Thymus (tissue), 11 donors: ENCODE results near the gene ANKS1B. TPM values are rescaled to one million over a fixed set of nuclear protein-coding genes. Genes with fewer than 3 reads are reported as not detected.
"Not testable (repeated sequence)": the region's sequence is repeated elsewhere in the genome, so short reads cannot be mapped to it uniquely, and the experiment has no call there.

ENCODE experiments used
- DNase-seq, 9 donors: peaks; one replicate each; pipeline ENCODE4 v3.0.0-alpha.2; 2013; ENCODE audit warnings: low spot score in 9 of 9, low read depth in 6 of 9, missing footprints in 1 of 9
- H3K27ac ChIP-seq, 2 donors: one replicate each; pipeline ENCODE4 v1.5.1; 2013; ENCODE audit warnings: control low read depth in 1 of 2, low read depth in 1 of 2, low read length in 1 of 2, mild to moderate bottlenecking in 1 of 2, moderate library complexity in 1 of 2
- H3K27me3 ChIP-seq, 2 donors: one replicate each; pipeline ENCODE4 v1.5.1; 2013; ENCODE audit warnings: low read length in 1 of 2; ENCODE audit not compliant: control insufficient read depth in 2 of 2, insufficient read depth in 1 of 2
- H3K36me3 ChIP-seq, 2 donors: one replicate each; pipeline ENCODE4 v1.5.1; 2013; ENCODE audit warnings: low read length in 1 of 2, mild to moderate bottlenecking in 1 of 2, moderate library complexity in 1 of 2; ENCODE audit not compliant: control insufficient read depth in 2 of 2, insufficient read depth in 2 of 2
- H3K4me1 ChIP-seq, 2 donors: one replicate each; pipeline ENCODE4 v1.5.1; 2013; ENCODE audit warnings: low read length in 2 of 2; ENCODE audit not compliant: control insufficient read depth in 2 of 2, insufficient read depth in 2 of 2
- H3K4me3 ChIP-seq, 2 donors: one replicate each; pipeline ENCODE4 v1.5.1; 2013; ENCODE audit warnings: low read length in 2 of 2, control low read depth in 1 of 2, mild to moderate bottlenecking in 1 of 2
- H3K9me3 ChIP-seq, 2 donors: one replicate each; pipeline ENCODE4 v1.5.1; 2013; ENCODE audit warnings: low read length in 1 of 2, mild to moderate bottlenecking in 1 of 2; ENCODE audit not compliant: control insufficient read depth in 2 of 2, insufficient read depth in 1 of 2
- WGBS: extraction: QIAGEN DNeasy Blood & Tissue Kit; methylation state at CpG from one replicate; pipeline ENCODE4 v1.1.7; 2013; 5-methylcytosine and 5-hydroxymethylcytosine counted together
- polyA plus RNA-seq: library from polyadenylated mRNA; stranded (reverse); fragments of 200-250 nt; gene quantifications from one replicate; pipeline ENCODE4 v1.2.3, GENCODE V29; 2013
- total RNA-seq: library from RNA; stranded (reverse); fragments of 120-200 nt; gene quantifications from one replicate; pipeline ENCODE4 v1.2.4, GENCODE V29; 2013
- donor health status: healthy.

ANKS1B gene
- total and polyA plus RNA-seq, 2 donors: 3.5 to 4.9 TPM

DNA sequence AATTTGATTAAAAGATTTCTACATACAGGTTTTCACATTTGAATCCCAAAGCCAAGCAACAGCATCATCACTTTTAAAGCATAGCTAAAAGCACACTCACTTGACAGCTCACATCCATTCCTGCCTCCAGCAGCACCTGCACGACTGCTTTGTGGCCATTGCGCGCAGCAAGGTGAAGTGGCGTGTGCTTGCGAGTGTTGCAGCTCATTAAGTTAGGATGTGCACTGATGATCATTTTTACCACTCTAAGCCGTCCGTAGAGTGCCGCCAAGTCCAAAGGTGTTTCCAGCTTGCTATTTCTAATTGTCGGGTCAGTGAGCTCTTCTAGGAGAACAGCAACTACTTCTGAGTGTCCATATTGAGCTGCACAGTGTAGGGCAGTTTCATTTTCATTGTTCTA lies 178.4 kb downstream of the ANKS1B start:
- no peak overlapping the region for H3K27ac ChIP-seq
- WGBS: 96% methylated on average over 9 of the region's 9 CpGs
- H3K4me3 ChIP-seq: no peak overlapping the region
- H3K9me3 ChIP-seq: no peaks in the 10 kb centered on the region
- no peaks in the 10 kb centered on the region for H3K36me3 ChIP-seq
- DNase-seq: no peak
- H3K4me1 ChIP-seq: no peaks in the 10 kb centered on the region
- no peaks in the 10 kb centered on the region for H3K27me3 ChIP-seq

DNA sequence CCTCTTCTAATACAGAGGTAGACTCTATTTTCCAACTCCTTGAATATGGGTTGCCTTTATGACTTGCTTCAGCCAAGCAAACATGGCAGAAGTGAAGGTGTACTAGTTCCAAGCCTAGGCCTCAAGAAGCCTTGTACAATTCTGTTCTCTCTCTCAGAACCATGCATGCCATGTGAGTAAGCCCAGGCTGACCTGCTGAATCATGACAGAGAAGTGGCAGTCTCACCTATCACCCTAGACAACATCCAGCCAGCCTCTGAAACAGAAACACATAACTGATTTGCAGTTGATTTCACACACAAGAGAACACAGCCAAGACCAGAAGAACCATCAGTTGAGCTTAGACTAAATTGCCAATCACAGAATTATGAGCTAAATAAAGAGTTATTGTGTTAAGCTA lies 180.0 kb downstream of the ANKS1B start:
- Histone ChIP-seq H3K9me3 (no peaks in the 10 kb centered on the region), H3K27ac (no peak overlapping the region), H3K4me1 (no peaks in the 10 kb centered on the region), H3K36me3 (no peaks in the 10 kb centered on the region), H3K4me3 (no peak overlapping the region), H3K27me3 (no peaks in the 10 kb centered on the region)
- no peak for DNase-seq

DNA sequence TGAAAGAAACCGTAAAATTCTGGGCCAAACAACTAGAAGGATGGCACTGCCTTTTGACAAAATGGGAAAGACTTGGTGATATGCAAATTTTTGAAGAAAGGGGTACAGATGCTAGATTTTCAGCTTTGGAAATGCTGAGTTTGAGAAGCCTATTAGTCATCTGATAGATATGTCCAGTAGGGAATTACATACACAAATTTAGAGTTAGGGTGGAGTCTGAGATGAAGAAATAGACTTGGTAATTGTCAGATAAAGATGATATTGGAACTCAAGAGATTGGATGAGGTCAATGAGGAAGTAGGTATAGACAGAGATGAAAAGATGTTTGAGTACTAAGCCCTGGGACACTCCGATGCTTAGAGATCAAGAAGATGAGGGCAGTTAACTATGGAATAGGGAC lies 184.1 kb downstream of the ANKS1B start:
- WGBS: 96% methylated on average over 2 of the region's 2 CpGs

DNA sequence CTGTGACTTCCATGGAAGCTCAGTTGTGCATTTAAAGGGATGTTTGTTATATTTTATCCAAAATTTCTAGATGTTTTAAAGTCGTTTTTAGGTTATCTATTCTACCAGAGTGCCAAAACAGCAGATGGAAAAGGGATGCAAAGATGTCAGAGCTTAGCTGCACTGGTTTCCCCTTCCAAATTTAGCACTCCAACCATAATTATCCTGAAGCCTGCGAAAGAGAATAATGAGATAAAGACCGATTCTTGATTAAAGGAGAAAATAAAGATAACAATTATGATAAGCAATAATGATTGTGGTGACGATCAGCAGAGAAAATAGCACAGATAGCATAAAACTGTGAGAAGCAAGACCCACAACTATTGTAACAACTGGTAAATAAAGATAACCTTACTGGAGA lies 186.8 kb downstream of the ANKS1B start:
- not testable (repeated sequence) for H3K4me3 ChIP-seq, DNase-seq, H3K27me3 ChIP-seq, H3K4me1 ChIP-seq, H3K36me3 ChIP-seq, H3K9me3 ChIP-seq, H3K27ac ChIP-seq
- WGBS: 74% methylated on average over 4 of the region's 4 CpGs

More for the DNA sequence above, 184.1 kb downstream of the ANKS1B start:
- Histone ChIP-seq H3K4me1 (no peaks in the 10 kb centered on the region), H3K27ac (no peak overlapping the region), H3K9me3 (no peaks in the 10 kb centered on the region), H3K4me3 (no peak overlapping the region), H3K36me3 (no peaks in the 10 kb centered on the region), H3K27me3 (no peaks in the 10 kb centered on the region)
- DNase-seq: no peak

DNA sequence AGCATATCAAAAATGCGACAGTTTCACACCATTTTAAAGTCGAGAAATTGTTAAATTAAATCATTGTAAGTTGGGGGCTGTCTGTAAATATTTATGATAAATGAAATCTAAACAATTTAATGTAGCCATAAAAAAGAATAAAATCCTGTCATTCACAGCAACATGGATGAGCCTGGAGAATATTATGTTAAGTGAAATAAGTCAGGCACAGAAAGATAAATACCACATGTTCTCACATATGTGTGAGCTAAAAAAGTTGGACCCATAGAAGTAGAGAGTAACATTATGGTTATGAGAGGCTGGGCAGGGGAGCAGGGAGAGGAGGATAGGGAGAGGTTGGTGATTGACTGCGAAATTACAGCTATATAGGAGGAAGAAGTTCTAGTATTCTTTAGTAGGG lies 201.3 kb downstream of the ANKS1B start:
- Histone ChIP-seq H3K27me3 (no peaks in the 10 kb centered on the region), H3K4me3 (no peak overlapping the region), H3K9me3 (peaks cover 0 to 4% of the 10 kb centered on the region in 2 donors), H3K4me1 (no peaks in the 10 kb centered on the region), H3K36me3 (no peaks in the 10 kb centered on the region), H3K27ac (no peak overlapping the region)
- no peak for DNase-seq
- WGBS: 92% methylated on average over 3 of the region's 3 CpGs

DNA sequence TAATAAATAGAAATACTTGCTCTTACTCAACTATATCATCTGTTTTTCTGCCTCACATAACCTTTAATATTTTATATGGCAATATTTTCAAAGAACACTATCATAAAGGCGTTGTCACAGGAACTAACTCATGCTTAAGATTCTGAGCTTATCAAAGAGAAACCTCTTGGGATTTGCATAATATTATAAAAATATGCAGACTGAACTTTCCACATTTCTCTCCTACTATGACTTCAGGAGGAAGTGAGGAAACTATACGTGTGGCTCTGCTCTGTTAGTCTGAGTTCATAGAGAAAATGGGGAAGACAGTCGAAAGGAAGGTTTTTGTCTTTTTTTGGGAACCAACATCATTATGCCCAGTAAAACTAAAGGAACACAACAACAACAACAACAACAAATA lies 212.5 kb downstream of the ANKS1B start:
- no peak overlapping the region for H3K4me3 ChIP-seq
- 29% methylated on average over 3 of the region's 3 CpGs for WGBS
- no peak overlapping the region for H3K27ac ChIP-seq
- no peaks in the 10 kb centered on the region for H3K36me3 ChIP-seq
- no peaks in the 10 kb centered on the region for H3K27me3 ChIP-seq
- H3K9me3 ChIP-seq: no peaks in the 10 kb centered on the region
- H3K4me1 ChIP-seq: no peaks in the 10 kb centered on the region
- DNase-seq: no peak

DNA sequence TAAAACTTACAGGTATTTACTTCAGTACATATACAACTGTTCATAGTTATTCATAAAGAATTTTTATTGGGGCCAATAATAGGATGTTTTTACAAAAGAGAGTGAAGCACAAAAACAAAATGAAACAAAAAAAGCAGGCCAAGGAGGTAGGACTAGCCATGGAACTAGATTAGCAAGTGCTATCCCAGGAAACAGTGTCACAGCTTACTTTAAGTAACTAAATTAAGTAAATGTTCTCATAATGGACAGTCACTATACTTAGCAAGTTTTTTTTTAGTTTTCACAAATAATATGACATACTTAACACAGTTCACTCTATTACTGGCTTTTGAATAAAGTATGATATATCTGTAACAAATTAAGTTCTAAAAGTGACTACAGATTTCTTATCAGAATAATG lies 213.1 kb downstream of the ANKS1B start:
- Histone ChIP-seq H3K4me3 (no peak overlapping the region), H3K36me3 (no peaks in the 10 kb centered on the region), H3K9me3 (no peaks in the 10 kb centered on the region), H3K27ac (no peak overlapping the region), H3K4me1 (no peaks in the 10 kb centered on the region), H3K27me3 (no peaks in the 10 kb centered on the region)
- no peak for DNase-seq

DNA sequence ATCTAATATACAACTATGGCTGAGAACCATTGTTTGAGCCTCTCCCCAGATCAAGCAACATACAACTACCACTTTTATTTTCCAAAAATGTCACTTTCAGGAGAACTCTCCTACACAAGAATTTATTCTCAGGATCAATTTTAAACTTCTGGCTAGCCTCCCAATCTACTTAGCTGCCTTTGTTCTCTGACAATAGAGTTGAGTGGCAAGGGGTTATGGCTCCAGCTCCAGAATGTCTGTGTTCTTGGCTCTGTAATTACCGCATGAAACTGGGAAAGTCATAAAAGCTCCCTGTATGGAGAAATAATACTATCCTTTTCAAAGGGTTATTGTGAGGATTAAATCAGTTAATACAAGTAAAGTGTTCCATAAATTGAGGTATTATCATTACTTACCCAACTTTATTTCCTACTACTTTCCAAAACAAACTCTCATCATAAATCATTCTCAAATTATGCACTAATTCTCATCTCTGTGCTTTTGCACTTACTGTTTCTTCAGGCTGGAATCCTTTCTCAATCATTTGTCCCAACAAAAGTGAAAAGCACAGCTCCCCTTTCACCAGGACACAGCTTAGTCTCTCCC lies 215.2 kb downstream of the ANKS1B start:
- Histone ChIP-seq H3K27me3 (no peaks in the 10 kb centered on the region), H3K4me1 (no peaks in the 10 kb centered on the region), H3K9me3 (no peaks in the 10 kb centered on the region), H3K4me3 (no peak overlapping the region), H3K36me3 (no peaks in the 10 kb centered on the region), H3K27ac (no peak overlapping the region)
- no peak for DNase-seq
- 96% methylated on average over 1 of the region's 1 CpG for WGBS

DNA sequence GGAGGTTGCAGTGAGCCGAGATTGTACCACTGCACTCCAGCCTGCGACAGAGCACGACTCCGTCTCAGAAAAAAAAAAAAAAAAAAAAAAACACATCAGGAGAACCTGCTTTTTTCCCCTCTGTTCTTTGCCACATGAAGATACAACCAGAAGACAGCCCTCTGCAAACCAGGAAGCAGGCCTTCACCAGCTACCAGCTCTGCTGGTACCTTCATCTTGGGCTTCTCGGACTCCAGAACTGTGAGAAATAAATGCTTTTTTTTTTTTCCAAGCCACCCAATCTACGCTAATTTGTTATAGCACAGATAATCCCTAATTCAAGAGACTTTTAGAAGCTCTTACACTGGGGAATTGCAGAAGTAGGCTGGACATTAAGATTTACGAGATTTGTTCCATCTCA lies 216.0 kb downstream of the ANKS1B start:
- Histone ChIP-seq H3K27ac (no peak overlapping the region), H3K4me1 (no peaks in the 10 kb centered on the region), H3K9me3 (no peaks in the 10 kb centered on the region), H3K27me3 (no peaks in the 10 kb centered on the region), H3K36me3 (no peaks in the 10 kb centered on the region), H3K4me3 (no peak overlapping the region)
- WGBS: 95% methylated on average over 7 of the region's 7 CpGs
- DNase-seq: no peak

DNA sequence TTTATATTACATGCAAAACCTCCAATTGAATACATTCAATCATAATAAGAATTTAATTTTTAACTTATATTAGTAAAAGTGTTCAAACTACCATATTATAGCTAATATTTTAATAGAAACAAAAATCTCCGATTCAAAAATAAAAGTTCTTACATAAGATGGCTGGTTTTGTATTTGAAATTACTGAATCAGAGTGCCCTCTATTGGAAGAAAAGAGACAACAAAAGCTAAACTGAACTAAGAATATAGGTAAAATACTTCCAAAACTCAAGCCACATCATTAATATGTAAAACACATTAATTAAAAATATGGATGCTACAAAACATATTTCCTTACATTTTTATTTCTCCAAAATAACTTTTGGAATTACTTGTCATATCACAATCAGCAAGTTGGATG lies 216.9 kb downstream of the ANKS1B start:
- WGBS: 37% methylated on average over 1 of the region's 1 CpG
- no peaks in the 10 kb centered on the region for H3K4me1 ChIP-seq
- H3K9me3 ChIP-seq: no peaks in the 10 kb centered on the region
- no peaks in the 10 kb centered on the region for H3K27me3 ChIP-seq
- no peak overlapping the region for H3K27ac ChIP-seq
- H3K36me3 ChIP-seq: no peaks in the 10 kb centered on the region
- no peak overlapping the region for H3K4me3 ChIP-seq
- no peak for DNase-seq
